ENCODE results near the gene POMC. TPM values are rescaled to one million over a fixed set of nuclear protein-coding genes. Genes with fewer than 3 reads are reported as not detected.
A peak's percentile ranks its signal among the peaks of the same experiment; 100 is the strongest.
"Not testable (repeated sequence)": the region's sequence is repeated elsewhere in the genome, so short reads cannot be mapped to it uniquely, and the experiment has no call there.

The POMC gene
- total RNA-seq, 3 donors from 2014 or later = 0.29 to 1.8 (median 0.31) TPM

DNA sequence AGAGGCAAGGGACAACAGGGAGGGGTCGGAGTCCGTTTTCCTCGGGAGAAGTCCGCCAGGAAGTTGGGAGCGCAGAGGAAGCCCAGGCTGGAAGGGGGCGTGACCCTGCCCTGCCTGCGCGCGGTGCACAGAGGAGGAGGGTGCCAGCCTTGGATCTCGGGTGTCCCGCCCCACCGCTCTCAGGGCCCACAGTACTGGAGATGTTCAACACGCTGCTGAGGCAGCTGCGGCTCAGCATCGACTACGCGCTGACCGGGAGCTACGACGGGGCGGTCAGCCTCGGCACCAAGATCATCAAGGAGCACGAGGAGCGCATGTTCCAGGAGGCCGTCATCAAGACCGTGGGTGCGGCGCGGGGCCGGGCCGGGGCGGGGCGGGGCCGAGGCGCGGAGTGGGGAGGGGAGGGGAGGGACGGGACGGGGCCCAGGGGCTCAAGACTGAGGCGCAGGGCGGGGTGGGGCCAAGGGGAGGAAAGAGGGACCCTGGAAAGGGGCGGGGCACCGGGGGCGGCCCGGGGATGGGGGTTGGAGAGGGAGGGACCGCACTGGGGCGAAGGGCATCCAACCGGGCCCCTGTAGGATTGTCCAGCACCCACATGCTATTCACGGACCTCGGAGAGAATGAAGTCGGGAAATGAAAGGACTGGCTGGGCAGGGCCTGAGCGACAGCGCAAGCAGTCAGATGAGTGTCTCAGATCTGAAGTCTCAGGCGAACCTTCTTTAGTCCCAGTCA is 36.6 kb downstream of the POMC start:
- no peaks in the 10 kb centered on the region for H3K36me3 ChIP-seq (ENCODE audit: low read depth)
- peak; percentile 81 for ATAC-seq
- H3K4me3 ChIP-seq = no peak overlapping the region
- TF ChIP-seq, protein P1, sequence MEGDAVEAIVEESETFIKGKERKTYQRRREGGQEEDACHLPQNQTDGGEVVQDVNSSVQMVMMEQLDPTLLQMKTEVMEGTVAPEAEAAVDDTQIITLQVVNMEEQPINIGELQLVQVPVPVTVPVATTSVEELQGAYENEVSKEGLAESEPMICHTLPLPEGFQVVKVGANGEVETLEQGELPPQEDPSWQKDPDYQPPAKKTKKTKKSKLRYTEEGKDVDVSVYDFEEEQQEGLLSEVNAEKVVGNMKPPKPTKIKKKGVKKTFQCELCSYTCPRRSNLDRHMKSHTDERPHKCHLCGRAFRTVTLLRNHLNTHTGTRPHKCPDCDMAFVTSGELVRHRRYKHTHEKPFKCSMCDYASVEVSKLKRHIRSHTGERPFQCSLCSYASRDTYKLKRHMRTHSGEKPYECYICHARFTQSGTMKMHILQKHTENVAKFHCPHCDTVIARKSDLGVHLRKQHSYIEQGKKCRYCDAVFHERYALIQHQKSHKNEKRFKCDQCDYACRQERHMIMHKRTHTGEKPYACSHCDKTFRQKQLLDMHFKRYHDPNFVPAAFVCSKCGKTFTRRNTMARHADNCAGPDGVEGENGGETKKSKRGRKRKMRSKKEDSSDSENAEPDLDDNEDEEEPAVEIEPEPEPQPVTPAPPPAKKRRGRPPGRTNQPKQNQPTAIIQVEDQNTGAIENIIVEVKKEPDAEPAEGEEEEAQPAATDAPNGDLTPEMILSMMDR (IDR thresholded peaks at IDR 0.05) = no peak
- peak; percentile 60 to 79 (median 61) for DNase-seq
- H3K9me3 ChIP-seq = no peaks in the 10 kb centered on the region
- peaks cover 7% of the 10 kb centered on the region for H3K4me1 ChIP-seq (ENCODE audit: low read depth)
- intact Hi-C loops (cut with DNase I, micrococcal nuclease) = no loop called here

DNA sequence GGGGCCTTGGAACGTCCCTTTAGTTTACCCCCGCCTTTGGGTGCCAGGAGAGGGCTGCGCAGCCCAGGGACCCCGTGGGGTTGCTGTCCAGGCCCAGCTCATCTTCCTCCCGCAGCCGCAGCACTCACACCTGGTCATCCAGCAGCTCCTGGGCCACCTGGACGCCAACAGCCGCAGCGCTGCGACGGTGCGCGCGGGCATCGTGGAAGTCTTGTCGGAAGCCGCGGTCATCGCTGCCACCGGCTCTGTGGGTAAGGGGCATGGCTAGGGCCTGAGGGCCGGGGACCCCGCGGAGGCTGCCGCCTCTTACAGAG is 37.2 kb downstream of the POMC start:
- peaks cover 7% of the 10 kb centered on the region for H3K4me1 ChIP-seq (ENCODE audit: low read depth)
- no peaks in the 10 kb centered on the region for H3K9me3 ChIP-seq
- H3K36me3 ChIP-seq (ENCODE audit: low read depth) = no peaks in the 10 kb centered on the region
- no peak overlapping the region for H3K4me3 ChIP-seq
- DNase-seq (peak in 1 of 3 donors; percentile 54), ATAC-seq (no peak)
- TF ChIP-seq, protein P1 (IDR thresholded peaks at IDR 0.05) = no peak
- intact Hi-C loops (cut with DNase I, micrococcal nuclease) = no loop called here

DNA sequence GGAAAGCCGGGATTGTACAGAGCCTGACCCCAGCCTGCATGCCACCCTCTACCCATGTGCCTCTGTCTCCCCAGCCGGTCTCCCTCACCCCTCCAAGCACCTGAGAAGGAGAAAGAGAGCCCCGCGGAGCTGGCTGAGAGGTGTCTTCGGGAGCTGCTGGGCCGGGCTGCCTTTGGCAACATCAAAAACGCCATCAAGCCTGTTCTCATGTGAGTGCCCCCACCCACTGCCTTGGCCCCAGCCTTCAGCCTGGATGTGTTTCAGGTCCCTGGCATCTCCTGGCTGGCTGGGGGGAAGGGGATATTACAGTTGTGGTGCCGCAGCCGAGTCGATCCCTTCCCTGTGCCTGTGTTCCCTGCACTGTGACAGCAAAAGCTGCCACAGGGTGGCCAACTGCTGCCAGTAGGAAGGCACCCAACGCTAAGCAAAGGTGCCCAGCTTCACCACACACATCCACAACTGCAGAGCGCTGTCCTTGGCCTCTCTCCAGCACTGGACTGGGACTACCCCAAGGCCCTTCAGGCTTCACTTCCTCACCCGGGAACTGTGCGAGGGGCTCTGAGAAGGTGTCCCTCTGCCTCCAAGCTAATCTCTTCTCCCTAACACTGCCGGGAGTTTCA is 38.4 kb downstream of the POMC start:
- H3K9me3 ChIP-seq = no peaks in the 10 kb centered on the region
- H3K36me3 ChIP-seq (ENCODE audit: low read depth) = no peaks in the 10 kb centered on the region
- no peak overlapping the region for H3K4me3 ChIP-seq
- no peak for DNase-seq
- intact Hi-C loops (cut with DNase I, micrococcal nuclease) = loop anchor here (2.0 to 5.0 kb wide), 2 partner anchors 153 to 155 kb away; no protein-coding TSS in a partner anchor
- H3K4me1 ChIP-seq (ENCODE audit: low read depth) = peaks cover 7% of the 10 kb centered on the region
- TF ChIP-seq, protein P1 (IDR thresholded peaks at IDR 0.05) = no peak
- no peak for ATAC-seq

DNA sequence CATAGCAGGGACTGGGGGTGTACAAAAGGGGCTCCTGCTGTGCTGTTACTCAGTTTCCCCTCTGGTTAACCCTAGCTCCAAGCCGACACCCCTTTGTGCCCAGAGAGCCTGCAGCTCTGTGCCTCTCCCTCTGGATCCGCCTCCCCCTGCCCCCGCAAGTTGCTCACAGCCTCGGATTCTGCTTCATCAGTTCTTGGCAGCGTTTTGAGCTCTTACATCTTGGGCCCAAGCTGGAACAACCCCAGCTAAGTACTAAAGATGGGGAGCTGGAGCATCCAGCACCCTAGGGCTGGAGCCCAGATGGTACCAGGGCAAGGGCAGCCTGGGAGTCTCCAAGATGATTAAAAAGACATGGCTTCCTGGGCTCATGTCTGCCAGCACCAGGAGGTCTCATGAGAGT is 40.7 kb downstream of the POMC start:
- H3K4me1 ChIP-seq (ENCODE audit: low read depth) = peaks cover 7% of the 10 kb centered on the region
- intact Hi-C loops (cut with DNase I, micrococcal nuclease) = loop anchor here (2.0 to 5.0 kb wide), 2 partner anchors 150 to 153 kb away; no protein-coding TSS in a partner anchor
- ATAC-seq (no peak), DNase-seq (no peak)
- TF ChIP-seq, protein P1 (IDR thresholded peaks at IDR 0.05) = no peak
- H3K4me3 ChIP-seq = no peak overlapping the region
- no peaks in the 10 kb centered on the region for H3K9me3 ChIP-seq
- H3K36me3 ChIP-seq (ENCODE audit: low read depth) = no peaks in the 10 kb centered on the region

DNA sequence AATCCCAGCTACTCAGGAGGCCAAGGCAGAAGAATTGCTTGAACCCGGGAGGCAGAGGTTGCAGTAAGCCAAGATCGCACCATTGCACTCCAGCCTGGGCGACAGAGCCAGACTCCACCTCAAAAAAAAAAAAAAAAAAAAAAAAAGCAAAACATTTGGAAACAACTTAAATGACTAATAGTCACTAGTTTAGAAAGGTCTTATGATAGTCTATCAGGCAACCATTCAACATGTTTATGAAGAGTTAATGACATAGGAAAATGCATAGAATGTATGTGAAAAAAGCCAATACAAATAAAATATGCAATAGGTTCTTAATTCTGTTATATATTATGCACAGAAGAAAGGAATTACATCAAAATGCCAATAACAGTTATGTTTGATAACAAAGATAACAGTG is 41.3 kb downstream of the POMC start:
- intact Hi-C loops (cut with DNase I, micrococcal nuclease) = loop anchor here in 1 of 2 donors (5.0 kb wide), 1 partner anchor 150 kb away; no protein-coding TSS in a partner anchor
- H3K9me3 ChIP-seq; H3K4me1 ChIP-seq (ENCODE audit: low read depth); DNase-seq; ATAC-seq; H3K4me3 ChIP-seq; H3K36me3 ChIP-seq (ENCODE audit: low read depth): not testable (repeated sequence)

DNA sequence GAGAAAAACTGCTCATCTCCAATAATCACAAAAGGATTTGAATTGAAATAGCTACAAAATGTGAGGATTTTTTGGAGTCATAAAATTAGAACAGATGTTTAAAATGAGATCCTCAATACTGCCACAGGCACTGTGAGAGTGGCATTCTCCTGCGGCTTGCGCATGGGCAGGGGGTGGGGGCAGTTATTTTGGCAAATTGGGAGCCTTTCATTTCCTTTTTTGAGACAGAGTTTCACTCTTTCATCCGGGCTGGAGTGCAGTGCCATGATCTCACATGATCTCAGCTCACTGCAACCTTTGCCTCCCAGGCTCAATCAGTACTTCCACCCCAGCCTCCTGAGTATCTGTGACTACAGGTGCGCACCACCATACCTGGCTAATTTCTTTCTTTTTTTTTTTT is 42.4 kb downstream of the POMC start:
- intact Hi-C loops (cut with DNase I, micrococcal nuclease) = loop anchor here in 1 of 2 donors (5.0 kb wide), 1 partner anchor 149 kb away; no protein-coding TSS in a partner anchor
- no peak for ATAC-seq
- no peaks in the 10 kb centered on the region for H3K4me1 ChIP-seq (ENCODE audit: low read depth)
- no peaks in the 10 kb centered on the region for H3K36me3 ChIP-seq (ENCODE audit: low read depth)
- TF ChIP-seq, protein P1 (IDR thresholded peaks at IDR 0.05) = no peak
- no peak overlapping the region for H3K4me3 ChIP-seq
- H3K9me3 ChIP-seq = no peaks in the 10 kb centered on the region
- DNase-seq = no peak
